HG02610 (cell line): ENCODE results near the gene PLAGL1.
"Not testable (repeated sequence)": the region's sequence is repeated elsewhere in the genome, so short reads cannot be mapped to it uniquely, and the experiment has no call there.

Experiments used
- ATAC-seq: cut with Tn5 transposase; IDR thresholded peaks from one replicate; pipeline ENCODE4 v1.9.1; 2021; ENCODE audit warnings: mild to moderate bottlenecking, moderate library complexity; ENCODE audit not compliant: unreplicated experiment

Gene PLAGL1

DNA sequence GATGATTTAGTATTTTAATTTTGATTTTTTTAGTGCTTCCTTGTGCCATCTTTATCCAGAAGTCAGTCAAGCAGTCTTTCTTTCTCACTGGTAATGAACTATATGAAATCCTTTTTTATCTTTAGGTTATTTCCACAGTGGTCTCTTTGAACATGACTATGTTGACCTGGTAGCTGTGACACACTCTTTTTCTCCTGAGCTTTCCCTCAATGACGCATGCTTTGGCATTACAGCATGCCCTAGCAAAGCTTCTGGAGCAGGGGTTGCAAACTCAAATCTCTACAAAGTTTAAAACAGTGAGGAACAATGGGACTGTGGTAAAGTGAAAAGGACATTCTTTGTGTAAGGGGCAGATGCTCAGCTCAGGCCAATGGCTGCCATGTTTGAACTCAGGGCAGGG lies 4.5 kb upstream of the PLAGL1 start:
- ATAC-seq = no peak

DNA sequence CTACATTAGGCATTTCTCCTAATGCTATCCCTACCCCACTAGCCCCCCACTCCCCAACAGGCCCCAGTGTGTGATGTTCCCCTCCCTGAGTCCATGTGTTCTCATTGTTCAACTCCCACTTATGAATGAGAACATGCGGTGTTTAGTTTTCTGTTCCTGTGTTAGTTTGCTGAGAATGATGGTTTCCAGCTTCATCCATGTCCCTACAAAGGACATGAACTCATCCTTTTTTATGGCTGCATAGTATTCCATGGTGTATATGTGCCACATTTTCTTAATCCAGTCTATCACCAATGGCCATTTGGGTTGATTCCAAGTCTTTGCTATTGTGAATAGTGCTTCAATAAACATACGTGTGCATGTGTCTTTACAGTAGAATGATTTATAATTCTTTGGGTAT lies 1.6 kb upstream of the PLAGL1 start:
- not testable (repeated sequence) for ATAC-seq

GRCh38 chr6:144008846-144009245 lies 787 bp upstream of the PLAGL1 start:
- no peak for ATAC-seq

- peak; percentile 20 for ATAC-seq
Measured at GRCh38 chr6:144007478-144008119, 460 bp downstream of the PLAGL1 start.

DNA sequence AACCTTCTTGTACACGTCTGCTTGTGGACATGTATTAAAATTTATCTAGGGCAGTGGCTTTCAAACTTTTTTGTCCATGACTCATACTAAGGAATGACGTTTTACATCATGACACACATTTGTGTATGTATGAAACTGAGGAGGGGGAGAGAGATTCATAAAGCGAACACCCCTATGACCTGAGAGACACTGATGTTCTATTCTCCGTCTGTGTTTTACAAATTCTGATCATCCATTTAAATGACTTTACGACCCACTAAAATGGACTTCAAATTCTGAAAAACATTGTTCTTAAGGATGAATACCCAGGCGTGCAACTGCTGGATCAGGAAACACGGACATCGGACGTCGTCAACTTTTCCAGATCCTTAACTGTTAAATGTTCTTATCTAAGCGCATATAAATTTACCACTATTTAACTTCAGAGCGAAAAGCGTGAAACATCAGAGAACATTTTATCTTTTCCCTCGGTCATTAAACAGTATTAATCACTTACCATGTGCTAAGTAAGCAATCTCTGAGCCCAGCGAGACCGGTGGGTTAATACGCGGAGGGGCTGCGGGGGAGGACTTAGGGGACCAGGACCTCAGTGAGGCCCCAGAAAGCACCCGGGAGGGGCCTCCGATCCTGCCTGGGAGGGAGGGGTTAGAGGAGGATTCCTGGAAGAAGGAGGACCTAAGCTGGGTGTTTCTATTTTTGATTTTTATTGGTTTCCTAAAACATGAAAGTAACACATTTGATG lies 1.2 kb downstream of the PLAGL1 start:
- no peak for ATAC-seq

- ATAC-seq = no peak
Measured at GRCh38 chr6:143999406-143999805, 8.7 kb downstream of the PLAGL1 start.

GRCh38 chr6:143998686-143999085 lies 9.4 kb downstream of the PLAGL1 start:
- no peak for ATAC-seq

- no peak for ATAC-seq
Measured at GRCh38 chr6:143993965-143994646, 14.0 kb downstream of the PLAGL1 start.

- no peak for ATAC-seq
Measured at GRCh38 chr6:143992285-143992684, 15.8 kb downstream of the PLAGL1 start.

DNA sequence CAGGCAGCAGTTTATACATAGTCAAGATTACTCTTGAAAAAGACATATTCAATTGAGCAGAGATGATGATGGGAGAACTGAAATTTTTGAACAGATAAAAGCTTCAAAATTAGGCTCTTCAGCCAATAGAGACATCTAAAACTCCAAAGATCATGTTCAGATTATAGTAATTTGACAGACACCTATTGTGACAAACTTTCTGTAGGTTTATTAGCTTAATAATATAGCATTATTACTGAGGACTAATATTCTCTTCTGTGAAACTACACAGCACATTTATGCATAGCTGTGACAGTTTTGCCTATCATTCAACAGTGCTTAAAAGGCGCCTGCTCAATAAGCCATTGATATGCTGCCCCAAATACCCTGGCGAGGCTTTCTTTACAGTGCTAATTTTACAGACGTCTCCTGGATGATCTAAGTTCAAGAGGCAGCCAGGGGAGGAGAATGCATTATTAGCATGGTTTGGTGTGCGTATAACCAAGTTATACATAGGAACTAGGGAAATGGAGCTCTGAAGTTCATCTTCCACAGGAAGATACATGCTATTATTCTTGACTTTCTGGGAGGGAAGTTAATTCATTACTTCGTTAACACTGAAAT lies 21.5 kb downstream of the PLAGL1 start:
- ATAC-seq = no peak

DNA sequence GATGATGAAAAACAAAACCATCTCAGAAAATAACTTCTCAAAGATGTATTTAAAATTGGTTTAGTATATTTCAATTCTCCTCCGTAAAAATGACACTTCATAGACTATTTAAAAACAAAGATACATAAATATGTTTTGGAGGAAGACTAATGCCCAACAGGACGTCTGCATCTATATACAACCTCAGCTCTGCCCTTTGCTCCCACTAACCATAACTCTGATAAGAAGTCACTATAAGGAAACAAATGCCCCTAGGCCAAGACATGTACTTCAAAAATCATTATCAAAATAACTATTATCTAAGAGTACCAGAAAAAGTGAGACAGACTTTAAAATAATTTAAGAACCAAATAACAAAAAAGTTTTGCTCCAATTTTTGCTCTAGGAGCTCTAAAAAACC lies 23.4 kb downstream of the PLAGL1 start:
- no peak for ATAC-seq

DNA sequence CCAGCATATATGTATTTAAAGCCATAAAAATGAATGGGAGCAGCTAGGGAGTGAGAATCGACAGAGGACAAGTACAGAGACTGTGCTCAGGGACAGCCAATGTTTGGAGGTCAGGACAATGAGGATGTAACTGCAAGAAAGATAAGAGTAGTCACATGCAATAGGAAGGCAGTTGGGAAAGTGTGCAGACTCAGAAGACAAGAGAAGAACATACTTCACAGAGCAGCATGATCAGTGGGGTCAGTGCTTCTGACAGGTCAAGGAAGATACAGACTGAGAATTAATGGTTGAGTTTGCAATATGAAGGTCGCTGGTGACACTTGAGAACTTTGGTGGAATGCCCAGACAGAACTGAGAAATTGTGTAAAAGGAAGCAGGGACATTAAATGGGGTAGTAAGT lies 25.1 kb downstream of the PLAGL1 start:
- ATAC-seq = no peak

DNA sequence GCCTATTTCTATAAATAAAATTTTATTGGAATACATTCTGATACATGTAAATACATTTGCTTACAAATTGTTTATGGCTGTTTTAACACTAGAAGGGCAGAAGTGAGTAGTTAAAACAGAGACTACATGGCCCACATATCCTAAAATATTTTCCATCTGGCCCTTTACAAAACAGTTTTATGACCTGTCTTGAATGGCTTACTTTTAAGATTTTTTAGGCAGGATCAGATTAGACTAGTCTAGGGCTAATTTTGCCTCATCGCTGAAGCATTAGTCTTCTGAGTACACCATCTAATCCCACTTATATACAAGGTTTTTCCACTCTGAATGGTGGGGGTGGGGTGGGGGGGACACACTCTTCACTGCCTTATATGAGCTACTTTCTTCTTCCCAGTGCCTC lies 27.1 kb downstream of the PLAGL1 start:
- no peak for ATAC-seq

- no peak for ATAC-seq
Measured at GRCh38 chr6:143976806-143977349, 31.2 kb downstream of the PLAGL1 start.

GRCh38 chr6:143974089-143974488 lies 34.0 kb downstream of the PLAGL1 start:
- no peak for ATAC-seq

GRCh38 chr6:143973097-143973966 lies 34.7 kb downstream of the PLAGL1 start:
- no peak for ATAC-seq

DNA sequence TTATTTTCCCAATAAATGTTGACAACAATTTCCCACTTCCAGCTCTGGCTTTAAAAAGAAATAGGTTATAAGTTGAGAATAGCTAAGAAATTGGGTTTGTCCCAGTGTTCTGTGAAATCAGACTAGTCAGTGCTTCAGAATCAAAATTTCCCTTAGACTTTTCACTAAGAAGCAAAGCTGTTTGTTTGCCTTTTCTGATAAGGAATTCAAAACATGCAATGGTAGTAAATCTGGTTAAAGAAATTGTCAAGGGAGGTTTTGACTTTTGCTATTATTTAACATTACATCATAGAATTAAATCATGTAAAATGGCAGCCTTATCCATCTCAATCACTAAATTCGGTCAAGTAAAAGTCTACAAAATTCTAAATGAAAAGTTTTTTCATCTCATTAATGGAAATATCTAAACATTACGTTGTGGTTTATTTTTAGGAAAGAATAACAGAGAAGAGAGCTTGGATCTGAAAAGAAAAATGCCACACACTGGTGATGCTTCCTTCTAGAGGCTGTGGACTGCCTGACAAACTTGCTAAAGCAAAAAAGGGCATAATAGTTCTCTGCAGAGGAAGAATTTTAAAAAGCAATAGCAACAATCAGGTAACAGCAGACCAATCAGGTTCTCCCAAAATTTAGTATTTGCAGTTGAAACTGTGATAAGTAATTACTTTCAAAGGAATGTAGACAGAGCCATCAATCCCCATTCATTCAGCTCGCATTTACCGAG lies 36.4 kb downstream of the PLAGL1 start:
- no peak for ATAC-seq

GRCh38 chr6:143970456-143971218 lies 37.4 kb downstream of the PLAGL1 start:
- no peak for ATAC-seq

DNA sequence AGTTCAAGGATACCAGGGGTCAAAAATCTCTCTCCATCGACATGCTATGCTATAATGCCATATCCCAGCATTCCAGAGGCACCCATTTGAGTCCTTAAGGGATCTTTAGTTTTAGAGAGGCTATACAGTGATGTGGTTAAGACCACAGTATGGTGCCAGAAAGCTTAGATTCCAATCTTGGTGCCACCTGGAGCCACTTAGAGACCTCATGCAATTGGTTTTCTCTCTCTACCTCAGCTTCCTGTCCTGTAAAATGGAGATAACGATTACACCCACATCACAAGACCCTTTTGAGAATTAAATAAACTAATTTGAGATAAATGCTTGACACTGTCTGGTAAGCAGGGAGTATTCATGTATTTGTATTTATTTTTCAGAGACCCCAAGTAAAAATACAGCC lies 39.0 kb downstream of the PLAGL1 start:
- no peak for ATAC-seq
